Right forelimb (tissue), 1 donor: Measurements from ENCODE around the gene GASK1B.

Experiments used
- DNase-seq: peaks from one replicate; pipeline ENCODE4 v3.0.0-alpha.2; 2018

The GASK1B gene

GRCh38 chr4:158182736-158183135 lies 9.9 kb upstream of the GASK1B start:
- no peak for DNase-seq

- no peak for DNase-seq
Measured at GRCh38 chr4:158181906-158182305, 9.1 kb upstream of the GASK1B start.

- no peak for DNase-seq
Measured at GRCh38 chr4:158179465-158179864, 6.6 kb upstream of the GASK1B start.

- DNase-seq, result no peak
Measured at GRCh38 chr4:158176776-158177175, 4.0 kb upstream of the GASK1B start.

- DNase-seq, result no peak
Measured at GRCh38 chr4:158176108-158176507, 3.3 kb upstream of the GASK1B start.

GRCh38 chr4:158170691-158171561 lies 1.9 kb downstream of the GASK1B start:
- DNase-seq, result peak; percentile 54

- peak; percentile 71 for DNase-seq
Measured at GRCh38 chr4:158169931-158170690, 2.7 kb downstream of the GASK1B start.

GRCh38 chr4:158169506-158169905 lies 3.3 kb downstream of the GASK1B start:
- DNase-seq, result no peak

GRCh38 chr4:158168606-158169005 lies 4.2 kb downstream of the GASK1B start:
- DNase-seq, result no peak

- DNase-seq, result no peak
Measured at GRCh38 chr4:158166701-158167100, 6.1 kb downstream of the GASK1B start.

GRCh38 chr4:158164768-158165213 lies 8.0 kb downstream of the GASK1B start:
- DNase-seq, result no peak

GRCh38 chr4:158163941-158164767 lies 8.7 kb downstream of the GASK1B start:
- no peak for DNase-seq

- DNase-seq, result no peak
Measured at GRCh38 chr4:158162631-158163030, 10.2 kb downstream of the GASK1B start.

GRCh38 chr4:158161551-158162354 lies 11.1 kb downstream of the GASK1B start:
- DNase-seq, result no peak

GRCh38 chr4:158159718-158160094 lies 13.1 kb downstream of the GASK1B start:
- DNase-seq, result no peak

- DNase-seq, result no peak
Measured at GRCh38 chr4:158159054-158159717, 13.6 kb downstream of the GASK1B start.

- DNase-seq, result no peak
Measured at GRCh38 chr4:158157412-158157811, 15.4 kb downstream of the GASK1B start.

GRCh38 chr4:158155656-158156356 lies 17.0 kb downstream of the GASK1B start:
- DNase-seq, result no peak

- no peak for DNase-seq
Measured at GRCh38 chr4:158147151-158147550, 25.7 kb downstream of the GASK1B start.

- no peak for DNase-seq
Measured at GRCh38 chr4:158146736-158147135, 26.1 kb downstream of the GASK1B start.

- DNase-seq, result no peak
Measured at GRCh38 chr4:158139086-158139485, 33.7 kb downstream of the GASK1B start.
